GM21381 (cell line): ENCODE measurements around the gene PCDHGB2.
"Not testable (repeated sequence)": the region's sequence is repeated elsewhere in the genome, so short reads cannot be mapped to it uniquely, and the experiment has no call there.

Experiments used
- ATAC-seq: cut with Tn5 transposase; IDR thresholded peaks from one replicate; pipeline ENCODE4 v1.9.1; 2021; ENCODE audit warnings: mild to moderate bottlenecking, moderate library complexity; ENCODE audit not compliant: unreplicated experiment

Gene PCDHGB2

DNA sequence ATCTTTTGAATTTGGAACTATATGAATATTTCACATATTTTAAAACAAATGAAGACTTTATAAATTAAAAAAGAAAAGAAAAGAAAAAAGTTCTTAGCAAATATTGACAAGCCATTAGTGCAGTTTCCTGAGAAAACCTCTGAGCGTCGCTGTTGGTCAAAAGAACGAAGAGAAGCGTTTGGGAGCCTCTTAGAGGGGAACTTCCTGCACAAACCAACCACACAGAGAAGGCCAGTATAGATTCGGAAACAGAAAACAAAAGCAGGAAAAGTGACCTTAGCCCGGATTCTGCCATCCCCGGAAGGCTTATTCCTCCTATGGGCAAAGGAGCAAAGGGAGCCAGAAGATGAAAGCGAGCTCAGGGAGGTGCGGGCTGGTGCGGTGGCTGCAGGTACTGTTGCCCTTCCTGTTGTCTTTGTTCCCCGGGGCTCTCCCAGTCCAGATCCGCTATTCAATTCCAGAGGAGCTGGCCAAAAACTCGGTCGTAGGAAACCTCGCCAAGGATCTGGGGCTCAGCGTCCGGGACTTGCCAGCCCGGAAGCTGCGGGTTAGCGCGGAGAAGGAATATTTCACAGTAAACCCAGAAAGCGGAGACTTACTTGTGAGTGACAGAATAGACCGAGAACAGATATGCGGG is at the start of gene PCDHGB2:
Gene PCDHGB2, plus strand, starts transcription at position 205 of the 637 bp plus-strand sequence. Its CDS starts 142 bp downstream, at position 347.
- ATAC-seq = no peak

DNA sequence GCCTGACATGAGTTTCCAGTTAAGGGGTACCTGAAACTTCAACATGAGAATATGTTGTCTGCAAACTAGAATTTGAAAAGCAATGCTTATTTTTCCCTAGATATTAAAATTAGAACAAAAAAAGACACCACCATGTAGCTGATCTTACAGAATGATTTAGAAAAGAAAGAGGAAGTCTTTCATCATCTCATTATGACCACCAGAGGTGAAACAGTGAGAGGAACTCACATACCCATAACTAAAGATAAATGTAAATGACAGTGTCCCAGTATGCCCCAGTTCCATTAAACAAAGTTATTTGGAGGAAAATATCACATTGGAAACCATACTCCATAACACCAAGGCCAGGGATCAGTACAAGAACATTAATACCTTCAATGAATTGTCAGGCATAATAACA is 46.1 kb upstream of the PCDHGB2 start:
- ATAC-seq = no peak

DNA sequence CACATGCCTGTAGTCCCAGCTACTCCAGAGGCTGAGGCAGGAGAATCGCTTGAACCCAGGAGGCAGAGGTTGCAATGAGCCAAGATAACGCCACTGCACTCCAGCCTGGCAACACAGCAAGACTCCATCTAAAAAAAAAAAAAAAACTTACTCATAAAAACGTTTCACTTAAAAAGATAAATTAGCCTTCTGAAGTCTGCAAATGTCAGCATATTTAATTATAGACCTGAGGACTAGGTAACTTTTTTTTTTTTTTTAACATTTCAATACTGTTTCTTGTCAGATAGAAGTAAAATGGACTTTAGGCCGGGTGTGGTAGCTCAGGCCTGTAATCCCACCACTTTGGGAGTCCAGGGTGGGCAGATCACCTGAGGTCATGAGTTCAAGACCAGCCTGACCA is 42.8 kb upstream of the PCDHGB2 start:
- not testable (repeated sequence) for ATAC-seq

DNA sequence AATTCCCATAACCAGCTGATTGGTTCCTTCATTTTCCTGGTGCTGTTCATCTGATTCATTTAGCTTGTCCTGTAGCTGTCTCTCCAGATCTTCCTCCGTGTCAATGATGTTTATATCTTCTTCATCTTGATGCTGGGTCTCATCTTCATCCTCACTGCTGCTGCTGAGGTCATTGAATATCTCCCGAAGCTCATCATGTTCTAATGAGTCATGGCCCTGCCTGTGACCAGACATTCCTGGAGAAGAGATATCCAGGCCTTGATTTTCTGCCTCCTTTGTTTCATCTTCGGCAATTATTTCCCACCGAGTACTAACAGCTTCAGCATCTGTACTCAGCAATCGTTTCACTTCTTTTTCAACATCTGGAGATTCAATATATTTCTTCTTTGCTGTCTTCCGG is 40.6 kb upstream of the PCDHGB2 start:
- ATAC-seq = no peak

DNA sequence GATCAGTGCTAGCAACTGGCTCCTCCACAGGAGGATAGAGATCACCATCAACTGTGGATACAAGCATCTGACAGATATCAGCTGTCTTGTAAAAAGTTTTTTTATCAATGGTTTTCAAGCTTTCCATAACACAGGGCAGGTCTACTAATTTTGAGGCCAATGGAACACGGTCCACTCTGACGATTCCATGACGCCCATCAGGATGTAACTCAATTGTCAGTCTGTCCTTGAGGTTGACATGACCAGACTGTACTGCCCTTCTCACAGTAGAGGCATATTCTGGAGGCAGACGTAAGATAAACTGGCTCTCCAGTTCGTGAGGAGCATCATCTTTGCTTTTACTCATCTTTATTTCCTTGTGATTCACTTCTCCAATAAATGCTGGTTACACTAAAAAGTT is 40.1 kb upstream of the PCDHGB2 start:
- no peak for ATAC-seq

DNA sequence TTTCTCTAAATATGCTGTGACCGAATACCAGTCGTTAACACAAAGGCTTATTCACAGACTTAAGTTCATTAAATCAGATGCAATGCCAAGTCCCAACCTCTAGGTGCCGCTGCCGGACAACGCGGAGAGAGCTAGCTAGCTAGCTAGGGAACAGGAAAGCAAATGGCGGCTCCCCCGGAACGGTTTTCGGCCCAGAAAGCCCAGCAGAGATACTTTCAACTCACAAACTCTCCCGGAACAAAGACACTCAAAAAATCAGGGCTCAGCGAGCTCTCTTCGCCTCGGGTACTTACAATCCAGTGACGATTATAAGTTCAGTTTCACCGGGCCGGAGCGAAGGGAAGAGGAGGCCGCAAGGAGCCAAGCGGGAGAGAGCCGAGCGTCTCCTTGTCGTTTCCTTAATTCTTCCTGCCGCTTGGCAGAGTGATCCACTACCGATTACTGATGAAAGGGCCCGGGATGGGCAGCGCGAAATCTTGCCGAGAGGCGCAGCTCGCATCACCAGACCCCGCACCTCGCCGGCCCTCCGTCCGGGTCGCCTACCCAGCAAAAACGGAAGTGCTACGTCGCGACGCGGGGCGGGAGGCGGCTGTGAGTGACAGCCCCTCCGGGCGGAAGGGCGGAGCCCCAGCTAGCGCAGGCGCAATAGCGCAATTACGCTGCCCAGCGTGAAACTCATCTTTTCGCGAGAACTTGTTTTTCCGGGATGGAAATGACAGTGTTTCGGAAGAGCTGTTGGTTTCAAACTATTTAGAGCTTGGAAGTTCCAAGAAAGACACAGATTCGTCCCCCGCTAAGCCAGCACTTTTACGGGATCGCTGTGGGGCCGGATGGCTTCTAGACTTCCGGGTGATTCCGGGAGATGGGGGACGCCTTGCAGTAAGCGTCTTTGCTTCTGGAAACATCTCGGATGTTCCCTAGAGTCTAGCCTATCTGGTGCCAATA is 39.3 kb upstream of the PCDHGB2 start, which contains the start of gene TAF7:
Gene TAF7, minus strand, starts transcription at position 560 of the 945 bp plus-strand sequence. CDS start 740 bp downstream, outside the sequence.
- peak; percentile 95 for ATAC-seq

GRCh38 chr5:141322261-141322660 is 37.5 kb upstream of the PCDHGB2 start:
- ATAC-seq = no peak

DNA sequence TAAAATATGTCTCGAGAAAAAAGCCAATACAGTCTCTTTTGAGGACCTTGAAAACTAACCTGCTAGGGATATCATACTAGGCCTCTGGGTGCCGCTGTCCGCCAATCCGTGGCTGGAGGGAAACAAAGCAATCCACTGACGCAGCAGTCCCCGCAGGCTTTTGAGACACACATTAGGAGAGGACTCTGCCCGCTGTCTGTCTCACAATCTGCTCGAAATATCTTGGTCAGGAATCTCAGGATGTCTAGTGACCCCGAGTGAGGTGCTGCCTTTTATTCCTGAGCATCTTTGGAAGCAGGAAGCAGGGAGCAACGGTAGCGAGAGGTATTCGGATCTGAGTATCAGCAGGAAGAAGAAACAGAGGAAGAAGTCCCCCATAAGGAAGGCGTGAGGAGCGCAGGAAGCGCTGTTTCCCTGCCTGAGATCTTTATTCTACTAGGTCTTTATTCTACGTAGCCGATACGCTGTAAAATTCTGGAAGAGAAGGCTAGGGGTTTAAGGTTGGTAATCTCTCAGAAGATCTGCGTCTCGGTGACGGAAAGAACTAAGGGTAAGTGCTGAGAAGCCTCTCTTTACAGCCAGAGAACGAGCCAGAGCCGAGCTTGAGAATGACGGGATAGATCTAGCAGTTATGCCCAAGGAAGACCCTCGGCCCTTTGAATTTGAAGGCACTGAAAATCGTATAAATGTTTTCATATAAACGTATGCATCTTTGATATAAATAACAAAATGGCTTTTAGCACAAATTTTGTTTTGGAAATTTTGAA is 33.5 kb upstream of the PCDHGB2 start:
- ATAC-seq = peak; percentile 56

- ATAC-seq = no peak
These were observed 31.6 kb upstream of the PCDHGB2 start for GRCh38 chr5:141328231-141328630.

GRCh38 chr5:141330299-141331080 is 29.3 kb upstream of the PCDHGB2 start, which contains the start of gene PCDHGA1:
Gene PCDHGA1, plus strand, starts transcription at chr5:141330514.
- ATAC-seq = no peak

- not testable (repeated sequence) for ATAC-seq
These were observed 27.2 kb upstream of the PCDHGB2 start for GRCh38 chr5:141332571-141332970.

DNA sequence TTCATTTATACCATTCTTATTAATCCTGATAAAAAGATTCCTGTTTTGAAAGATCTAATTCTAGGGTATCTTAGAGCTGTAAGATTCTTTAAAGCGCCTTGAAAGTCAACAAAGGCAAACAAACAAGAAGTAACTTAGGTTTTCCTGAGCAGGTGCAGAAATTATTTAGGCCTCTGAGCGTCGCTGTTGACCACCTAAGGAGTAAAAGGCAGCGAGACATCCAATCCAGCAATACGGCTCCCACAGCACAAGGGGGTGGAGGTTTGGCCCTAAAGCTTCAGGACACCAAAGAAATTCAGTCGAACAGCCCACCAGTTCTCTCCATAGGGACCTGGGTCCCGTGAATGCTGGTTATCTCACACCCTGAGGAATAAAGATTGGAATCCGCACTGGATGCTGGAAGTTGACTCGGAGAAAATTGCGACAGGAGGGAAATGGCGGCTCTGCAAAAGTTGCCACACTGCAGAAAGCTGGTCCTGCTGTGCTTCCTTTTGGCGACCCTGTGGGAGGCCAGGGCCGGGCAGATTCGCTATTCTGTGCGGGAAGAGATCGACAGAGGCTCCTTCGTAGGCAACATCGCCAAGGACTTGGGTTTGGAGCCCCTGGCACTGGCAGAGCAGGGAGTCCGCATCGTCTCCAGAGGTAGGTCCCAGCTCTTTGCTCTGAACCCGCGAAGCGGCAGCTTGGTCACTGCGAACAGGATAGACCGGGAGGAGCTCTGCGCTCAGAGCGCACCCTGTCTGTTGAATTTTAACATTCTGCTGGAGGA is 21.1 kb upstream of the PCDHGB2 start, which contains the start of gene PCDHGA2:
Gene PCDHGA2, plus strand, starts transcription at position 223 of the 769 bp plus-strand sequence.
- no peak for ATAC-seq

DNA sequence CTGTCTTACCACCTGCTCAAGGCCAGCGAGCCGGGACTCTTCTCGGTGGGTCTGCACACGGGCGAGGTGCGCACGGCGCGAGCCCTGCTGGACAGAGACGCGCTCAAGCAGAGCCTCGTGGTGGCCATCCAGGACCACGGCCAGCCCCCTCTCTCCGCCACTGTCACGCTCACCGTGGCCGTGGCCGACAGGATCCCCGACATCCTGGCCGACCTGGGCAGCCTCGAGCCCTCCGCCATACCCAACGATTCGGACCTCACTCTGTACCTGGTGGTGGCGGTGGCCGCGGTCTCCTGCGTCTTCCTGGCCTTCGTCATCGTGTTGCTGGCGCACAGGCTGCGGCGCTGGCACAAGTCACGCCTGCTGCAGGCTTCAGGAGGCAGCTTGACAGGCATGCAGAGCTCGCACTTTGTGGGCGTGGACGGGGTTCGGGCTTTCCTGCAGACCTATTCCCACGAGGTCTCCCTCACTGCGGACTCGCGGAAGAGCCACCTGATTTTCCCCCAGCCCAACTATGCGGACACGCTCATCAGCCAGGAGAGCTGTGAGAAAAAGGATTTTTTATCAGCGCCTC is 18.9 kb upstream of the PCDHGB2 start:
- ATAC-seq = not testable (repeated sequence)

- ATAC-seq = no peak
These were observed 17.0 kb upstream of the PCDHGB2 start for GRCh38 chr5:141342773-141343172.

DNA sequence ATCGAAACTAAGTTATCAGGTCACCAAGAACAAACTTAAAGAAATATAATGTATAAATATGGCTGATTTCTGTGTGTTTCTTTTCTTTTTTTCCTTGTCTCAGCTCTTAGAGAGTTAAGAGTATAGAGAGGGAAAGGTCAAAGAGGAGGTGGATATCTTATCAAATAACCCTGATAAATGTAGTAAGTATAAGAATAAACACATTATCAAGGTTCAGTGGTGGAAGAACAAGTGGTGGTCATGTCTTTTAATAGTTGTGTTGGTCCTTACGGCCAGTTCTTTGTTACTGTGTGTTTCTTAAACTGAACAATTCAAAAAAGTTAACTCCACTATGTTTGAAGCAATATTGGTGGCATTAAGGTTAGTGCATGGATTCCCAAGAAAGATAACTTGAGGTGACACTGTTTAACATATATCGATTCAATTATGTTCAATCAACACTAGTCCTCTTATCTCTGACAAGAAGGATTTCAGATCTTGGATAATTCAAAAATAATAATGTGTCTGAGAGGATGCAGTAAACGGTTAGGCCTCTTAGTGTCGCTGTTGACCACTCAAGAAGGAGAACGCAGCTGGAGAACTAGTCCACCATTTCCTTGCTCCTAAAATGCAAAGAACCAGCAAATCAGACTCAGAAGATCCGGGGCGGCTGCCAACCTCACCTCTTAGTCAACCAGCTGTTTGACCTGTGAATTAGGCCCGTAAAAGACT is 16.4 kb upstream of the PCDHGB2 start, which contains the start of gene PCDHGA3:
Gene PCDHGA3, plus strand, starts transcription at position 588 of the 711 bp plus-strand sequence. CDS start 205 bp downstream, outside the sequence.
- ATAC-seq = no peak

DNA sequence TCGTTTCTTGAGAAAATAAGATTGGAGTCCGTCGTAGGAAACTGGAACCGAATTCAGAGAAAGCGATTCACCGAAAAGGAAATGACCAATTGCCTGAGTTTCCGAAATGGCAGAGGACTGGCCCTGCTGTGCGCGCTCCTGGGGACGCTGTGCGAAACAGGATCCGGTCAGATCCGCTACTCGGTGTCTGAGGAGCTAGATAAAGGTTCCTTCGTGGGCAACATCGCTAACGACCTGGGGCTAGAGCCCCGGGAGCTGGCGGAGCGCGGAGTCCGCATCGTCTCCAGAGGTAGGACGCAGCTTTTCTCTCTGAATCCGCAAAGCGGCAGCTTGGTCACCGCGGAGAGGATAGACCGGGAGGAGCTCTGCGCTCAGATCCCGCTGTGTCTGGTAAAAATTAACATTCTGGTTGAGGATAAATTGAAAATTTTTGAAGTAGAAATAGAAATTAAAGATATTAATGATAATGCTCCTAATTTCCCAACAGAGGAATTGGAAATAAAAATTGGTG is 15.8 kb upstream of the PCDHGB2 start:
- no peak for ATAC-seq

GRCh38 chr5:141345327-141345726 is 14.5 kb upstream of the PCDHGB2 start:
- ATAC-seq = no peak

DNA sequence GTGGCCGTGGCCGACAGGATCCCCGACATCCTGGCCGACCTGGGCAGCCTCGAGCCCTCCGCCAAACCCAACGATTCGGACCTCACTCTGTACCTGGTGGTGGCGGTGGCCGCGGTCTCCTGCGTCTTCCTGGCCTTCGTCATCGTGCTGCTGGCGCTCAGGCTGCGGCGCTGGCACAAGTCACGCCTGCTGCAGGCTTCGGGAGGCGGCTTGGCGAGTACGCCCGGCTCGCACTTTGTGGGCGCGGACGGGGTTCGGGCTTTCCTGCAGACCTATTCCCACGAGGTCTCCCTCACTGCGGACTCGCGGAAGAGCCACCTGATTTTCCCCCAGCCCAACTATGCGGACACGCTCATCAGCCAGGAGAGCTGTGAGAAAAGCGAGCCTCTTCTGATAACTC is 13.8 kb upstream of the PCDHGB2 start:
- ATAC-seq = not testable (repeated sequence)
